Measurements from ENCODE around the gene IL17C.
"Not testable (repeated sequence)": the region's sequence is repeated elsewhere in the genome, so short reads cannot be mapped to it uniquely, and the experiment has no call there.

The IL17C gene

DNA sequence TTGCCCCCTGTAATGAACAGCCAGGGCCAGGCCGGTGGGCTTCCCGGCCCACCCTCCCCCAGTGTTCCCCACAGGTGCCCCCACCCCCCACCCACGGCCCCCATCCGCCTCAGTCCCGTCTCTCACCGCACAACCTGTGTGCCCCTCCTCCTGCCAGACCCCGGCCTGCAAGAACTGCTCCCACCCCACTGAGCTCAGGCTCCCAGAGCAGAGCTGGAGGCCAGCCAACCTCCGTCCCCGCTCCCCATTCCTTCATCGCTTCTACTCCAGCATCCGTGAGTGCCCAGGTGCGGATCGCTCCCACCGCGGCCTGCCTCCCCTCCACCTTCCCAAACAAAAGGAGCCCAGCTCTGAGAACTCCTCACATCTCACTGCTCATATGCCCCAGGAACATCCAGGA is 20.3 kb downstream of the IL17C start:
- DNase-seq (ENCODE audit: low read depth, low spot score), result no peak

DNA sequence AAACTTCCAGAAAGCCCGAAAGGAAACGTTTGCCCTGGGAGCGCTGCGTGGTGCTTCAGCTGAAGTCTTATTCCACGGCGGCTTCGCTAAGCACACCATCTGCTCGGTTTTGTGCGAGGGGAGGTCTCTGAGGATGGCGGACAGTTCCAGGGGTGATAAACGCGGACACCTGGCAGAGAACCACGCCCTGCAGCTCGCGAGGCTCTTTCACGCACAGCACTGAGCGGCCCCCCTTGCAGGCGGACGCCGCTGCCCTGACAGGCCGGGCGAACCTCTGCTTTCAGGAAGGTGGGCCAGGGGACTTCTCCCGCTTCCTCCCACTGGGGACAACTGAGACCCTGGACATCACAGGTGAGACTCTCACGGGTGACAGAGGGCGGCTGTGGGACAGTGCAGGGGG is 20.8 kb downstream of the IL17C start:
- no peak for DNase-seq (ENCODE audit: low read depth, low spot score)

DNA sequence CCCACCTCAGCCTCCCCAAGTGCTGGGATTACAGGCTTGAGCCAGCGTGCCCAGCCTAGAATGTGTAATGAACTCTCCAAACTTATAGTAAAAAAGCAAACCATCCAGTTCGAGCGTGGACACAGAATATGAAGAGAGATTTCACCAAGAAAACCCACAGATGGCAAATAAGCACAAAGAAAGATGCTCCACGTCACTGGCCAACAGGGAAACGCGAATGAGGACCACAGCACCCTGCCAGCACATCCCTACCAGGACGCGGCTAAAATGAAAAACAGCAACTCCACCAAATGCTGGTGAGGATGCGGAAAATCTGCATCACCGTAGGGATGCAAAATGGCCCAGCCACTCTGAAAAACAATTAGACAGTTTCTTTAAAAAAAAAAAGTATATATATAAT is 23.1 kb downstream of the IL17C start:
- no peak for DNase-seq (ENCODE audit: low read depth, low spot score)

DNA sequence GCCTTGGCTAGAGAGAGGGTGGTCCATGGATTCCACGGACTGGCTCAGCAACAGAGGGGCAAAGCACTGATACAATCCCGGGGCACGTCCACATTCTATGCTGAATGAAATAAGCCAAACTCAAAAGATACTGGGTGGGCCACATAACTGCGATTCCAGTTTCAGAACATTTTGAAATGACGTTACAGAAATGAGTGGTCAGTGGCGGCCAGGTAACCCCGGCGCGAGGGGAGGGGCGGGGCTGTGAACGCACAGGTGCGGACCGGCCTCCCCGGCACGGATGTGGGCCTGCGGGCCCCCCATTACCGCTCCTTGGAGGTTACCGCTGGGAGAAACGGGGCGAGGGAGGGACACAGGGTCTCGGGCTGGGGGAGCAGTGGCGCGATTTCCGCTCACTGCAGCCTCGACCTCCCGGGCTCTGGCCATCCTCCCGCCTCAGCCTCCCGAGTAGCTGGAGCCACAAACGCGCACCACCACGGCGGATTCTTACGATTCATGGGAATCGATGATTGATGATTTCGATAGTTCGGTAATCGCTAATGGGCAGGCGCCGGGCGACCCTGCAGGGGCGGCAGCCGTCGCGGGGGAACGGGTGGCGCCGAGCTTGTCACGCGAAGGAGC is 24.0 kb downstream of the IL17C start:
- no peak for DNase-seq (ENCODE audit: low read depth, low spot score)

GRCh38 chr16:88662843-88663606 is 24.7 kb downstream of the IL17C start, which contains the start of gene MVD:
Gene MVD, minus strand, starts transcription at chr16:88663091. Its CDS starts 11 bp downstream, at chr16:88663080.
- DNase-seq (ENCODE audit: low read depth, low spot score), result peak; percentile 95

- DNase-seq (ENCODE audit: low read depth, low spot score), result no peak
These were observed 26.8 kb downstream of the IL17C start for GRCh38 chr16:88665148-88665547.

DNA sequence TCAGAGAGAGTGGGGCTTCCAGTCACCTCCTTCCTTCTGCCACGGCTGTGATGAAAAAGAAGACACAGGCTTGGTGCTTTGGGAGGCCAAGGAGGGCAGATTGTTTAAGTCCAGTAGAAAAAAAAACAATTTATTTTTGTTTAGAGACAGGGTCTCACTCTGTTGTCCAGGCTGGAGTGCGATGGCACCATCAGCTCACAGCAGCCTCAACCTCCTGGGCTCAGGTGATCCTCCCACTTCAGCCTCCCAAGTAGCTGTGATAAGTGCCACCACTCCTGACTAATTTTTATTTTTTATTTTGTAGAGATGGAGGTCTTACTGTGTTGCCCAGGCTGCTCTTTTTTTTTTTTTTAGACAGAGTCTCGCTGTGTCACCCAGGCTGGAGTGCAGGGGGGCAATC is 27.2 kb downstream of the IL17C start:
- no peak for DNase-seq (ENCODE audit: low read depth, low spot score)

GRCh38 chr16:88667461-88667860 is 29.1 kb downstream of the IL17C start:
- DNase-seq (ENCODE audit: low read depth, low spot score), result no peak

DNA sequence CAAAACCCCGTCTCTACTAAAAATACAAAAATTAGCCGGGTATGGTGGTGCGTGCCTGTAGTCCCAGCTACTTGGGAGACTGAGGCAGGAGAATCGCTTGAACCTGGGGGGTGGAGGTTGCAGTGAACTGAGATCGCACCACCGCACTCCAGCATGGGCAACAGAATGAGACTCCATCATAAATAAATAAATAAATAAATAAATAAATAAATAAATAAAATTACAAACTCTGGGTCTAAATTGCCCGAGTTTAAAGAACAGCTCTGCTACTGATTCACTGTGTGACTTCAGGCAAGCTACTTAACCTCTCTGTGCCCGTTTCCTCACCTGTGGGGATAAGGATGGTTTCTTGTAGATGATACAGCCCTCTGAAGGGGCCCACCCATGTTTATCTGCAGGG is 31.1 kb downstream of the IL17C start:
- not testable (repeated sequence) for DNase-seq (ENCODE audit: low read depth, low spot score)

GRCh38 chr16:88669980-88670379 is 31.6 kb downstream of the IL17C start:
- DNase-seq (ENCODE audit: low read depth, low spot score), result no peak

GRCh38 chr16:88671806-88672205 is 33.4 kb downstream of the IL17C start:
- DNase-seq (ENCODE audit: low read depth, low spot score), result no peak

- DNase-seq (ENCODE audit: low read depth, low spot score), result no peak
These were observed 34.4 kb downstream of the IL17C start for GRCh38 chr16:88672776-88673175.

DNA sequence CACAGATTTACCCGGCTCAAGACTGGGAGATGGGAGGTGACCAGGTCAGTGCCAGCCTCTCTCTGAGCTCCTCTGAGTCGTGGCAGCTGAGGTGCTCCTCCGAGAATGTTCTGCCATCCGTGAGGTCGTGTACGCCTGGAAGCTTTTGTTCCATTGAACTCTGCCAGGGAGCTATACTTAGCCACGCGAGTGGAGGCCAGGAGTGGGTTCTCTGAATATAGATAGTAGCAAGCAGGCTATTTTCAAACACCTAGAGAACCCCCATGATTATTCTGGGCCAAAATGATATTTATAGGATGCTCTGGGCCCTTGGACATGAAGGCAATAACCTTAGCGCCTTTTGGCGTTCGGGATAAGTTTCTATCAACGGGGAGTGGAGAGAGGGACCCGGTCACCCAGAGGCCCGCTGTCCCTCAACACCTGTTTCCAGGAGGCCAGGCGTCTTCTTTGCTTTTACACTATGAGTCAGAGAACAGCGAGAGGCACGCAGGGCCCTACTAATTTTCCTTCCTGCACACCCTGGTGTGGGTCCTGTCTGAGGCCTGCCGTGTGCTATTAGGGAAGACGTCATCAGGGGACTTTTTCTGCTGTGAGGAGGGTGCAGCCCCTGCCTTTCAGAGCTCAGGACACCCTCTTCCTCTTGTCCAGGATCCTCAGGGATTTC is 35.5 kb downstream of the IL17C start:
- no peak for DNase-seq (ENCODE audit: low read depth, low spot score)

DNA sequence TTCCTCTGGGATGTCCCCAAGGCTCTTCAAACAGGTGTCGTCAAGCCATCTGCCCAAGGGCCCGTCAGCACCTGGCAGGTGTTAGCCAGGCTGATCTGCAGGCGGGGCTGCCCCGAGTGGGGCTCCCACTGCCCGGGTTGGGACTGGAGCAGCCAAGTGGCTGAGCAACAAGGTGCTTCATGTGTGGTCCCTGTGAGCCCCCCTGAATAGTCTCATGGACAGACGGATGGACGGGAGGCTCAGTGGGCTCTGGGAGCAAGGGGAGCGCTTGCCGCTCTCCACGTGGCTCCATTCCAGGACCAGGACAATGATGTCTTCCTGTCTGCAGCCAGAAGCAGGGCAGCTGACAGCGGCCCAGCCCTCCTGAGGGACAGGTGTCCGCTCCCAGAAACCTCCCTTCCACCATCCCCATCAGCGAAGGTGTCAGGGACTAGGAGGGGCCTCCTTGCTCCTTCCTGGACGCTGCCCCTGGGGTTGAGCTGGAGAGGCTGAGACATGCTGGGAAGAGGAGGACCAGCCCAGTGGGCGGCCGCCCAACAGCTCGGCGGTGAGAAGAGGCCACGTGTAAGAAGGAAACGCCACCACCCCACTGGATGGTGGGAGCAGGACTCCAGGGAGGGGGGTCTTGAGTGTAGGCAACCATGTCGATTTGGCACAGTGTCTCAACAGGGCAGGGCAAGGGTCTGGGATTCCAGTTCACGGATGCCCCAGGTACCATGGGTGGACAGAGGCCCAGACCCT is 38.3 kb downstream of the IL17C start:
- DNase-seq (ENCODE audit: low read depth, low spot score), result no peak

DNA sequence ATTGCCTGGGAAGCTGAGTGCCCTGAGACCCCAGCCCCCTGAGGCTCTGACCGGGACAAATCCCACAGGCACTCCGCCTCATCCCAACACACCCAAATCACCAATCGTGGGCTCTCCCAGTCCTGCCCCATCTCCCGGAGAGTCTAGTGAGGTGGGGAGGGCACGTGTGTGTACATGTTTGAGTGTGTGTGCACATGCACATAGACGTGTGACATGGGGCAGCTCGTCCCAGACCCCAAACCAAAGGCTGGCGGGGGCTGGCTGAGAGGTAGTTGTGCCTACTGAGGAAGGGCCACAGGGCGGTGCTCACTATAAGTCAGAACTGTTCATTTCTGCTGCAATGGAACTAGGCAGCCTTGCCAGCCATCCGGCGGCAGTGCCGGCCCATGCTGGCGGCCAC is 39.3 kb downstream of the IL17C start:
- DNase-seq (ENCODE audit: low read depth, low spot score), result no peak

- no peak for DNase-seq (ENCODE audit: low read depth, low spot score)
These were observed 40.0 kb downstream of the IL17C start for GRCh38 chr16:88678224-88678979.

DNA sequence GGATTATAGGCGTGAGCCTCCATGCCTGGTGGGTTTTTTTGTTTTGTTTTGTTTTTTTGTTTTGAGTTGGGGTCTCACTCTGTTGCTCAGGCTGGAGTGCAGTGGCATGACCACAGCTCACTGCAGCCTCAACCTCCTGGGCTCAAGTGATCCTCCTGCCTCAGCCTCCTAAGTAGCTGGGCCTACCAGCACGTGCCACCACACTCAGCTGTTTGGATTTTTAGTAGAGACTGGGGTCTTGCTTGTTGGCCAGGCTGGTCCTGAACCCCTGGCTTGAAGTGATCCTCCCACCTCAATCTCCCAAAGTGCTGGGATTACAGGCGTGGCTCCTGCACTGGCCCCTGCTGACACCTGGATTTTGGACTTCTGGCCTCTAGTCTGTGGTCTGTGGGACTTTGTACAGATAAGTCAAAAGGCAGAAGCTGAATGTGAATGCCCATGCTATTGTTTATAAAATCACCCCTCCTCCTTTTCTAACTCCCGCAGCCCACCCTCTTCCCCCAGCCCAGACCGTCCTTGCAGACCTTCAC is 42.2 kb downstream of the IL17C start:
- DNase-seq (ENCODE audit: low read depth, low spot score), result no peak

- no peak for DNase-seq (ENCODE audit: low read depth, low spot score)
These were observed 42.8 kb downstream of the IL17C start for GRCh38 chr16:88681084-88681680.

DNA sequence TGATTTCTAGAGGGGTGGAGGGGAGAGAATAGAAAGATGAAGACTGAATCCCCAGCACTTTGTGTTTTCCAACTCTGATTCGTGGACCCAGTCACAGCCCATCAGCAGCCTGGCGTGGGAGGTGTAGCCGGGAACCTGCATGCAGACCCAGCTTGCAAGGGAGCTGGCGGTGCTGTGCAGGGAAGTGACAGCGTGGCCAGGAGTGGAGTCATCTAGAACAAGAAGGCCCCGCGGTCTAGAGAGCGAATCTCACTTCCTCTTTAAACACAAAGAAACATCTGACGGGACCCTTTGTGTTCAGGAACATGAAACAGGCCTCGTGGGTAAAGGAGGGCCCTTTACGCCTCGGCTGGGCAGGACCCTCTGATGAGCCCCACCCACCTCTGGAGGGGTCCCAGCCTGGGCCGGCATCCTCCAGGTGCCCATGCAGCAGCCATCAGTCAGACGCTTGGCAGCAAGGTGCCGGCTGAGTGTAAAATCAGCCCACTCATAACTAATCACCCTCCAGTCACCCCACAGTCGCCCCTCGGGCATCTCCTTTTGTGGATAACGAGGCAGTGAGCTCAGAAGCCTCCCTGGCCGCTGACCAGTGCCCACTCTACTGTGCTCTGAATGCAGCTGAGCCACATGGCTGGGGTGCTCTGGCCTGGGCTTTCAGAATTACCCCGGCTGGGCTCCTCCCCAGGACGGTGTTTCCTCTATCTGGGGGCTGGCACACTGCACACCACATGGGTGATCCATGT is 43.5 kb downstream of the IL17C start:
- DNase-seq (ENCODE audit: low read depth, low spot score), result no peak

GRCh38 chr16:88684569-88685155 is 46.3 kb downstream of the IL17C start:
- DNase-seq (ENCODE audit: low read depth, low spot score), result no peak
